GM19035 (cell line): ENCODE data around the gene BCL11A.

Experiments
- ATAC-seq: cut with Tn5 transposase; IDR thresholded peaks from one replicate; pipeline ENCODE4 v1.9.1; 2021; ENCODE audit not compliant: unreplicated experiment

Gene BCL11A

DNA sequence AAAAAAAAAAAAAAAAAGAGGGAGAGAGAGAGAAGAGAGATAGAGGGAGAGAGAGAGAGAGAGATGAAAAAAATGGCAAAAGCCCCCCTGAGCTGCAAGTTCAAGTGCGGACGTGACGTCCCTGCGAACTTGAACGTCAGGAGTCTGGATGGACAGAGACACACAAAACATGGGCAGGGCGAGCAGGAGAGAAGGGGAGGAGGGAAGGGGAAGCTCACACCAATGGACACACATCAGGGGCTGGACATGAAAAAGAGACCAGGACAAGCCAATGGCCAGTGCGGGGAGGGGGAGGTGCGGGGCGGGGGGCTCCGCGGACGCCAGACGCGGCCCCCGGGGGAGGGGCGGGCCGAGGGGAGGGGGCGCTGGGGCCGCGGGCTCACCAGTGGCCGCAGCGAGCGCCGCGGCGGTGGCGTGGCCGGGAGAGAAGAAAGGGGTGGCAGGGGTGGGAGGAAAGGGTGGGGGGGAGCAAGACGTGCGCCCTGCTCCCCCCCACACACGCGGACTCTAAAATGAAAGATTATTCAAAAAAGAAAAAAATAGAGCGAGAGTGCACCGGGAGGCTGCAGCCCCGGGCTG lies at the start of gene BCL11A:
BCL11A (minus strand) TSS at position 160 of the 579 bp plus-strand sequence. CDS start 384 bp downstream, outside the sequence.
- ATAC-seq = no peak

DNA sequence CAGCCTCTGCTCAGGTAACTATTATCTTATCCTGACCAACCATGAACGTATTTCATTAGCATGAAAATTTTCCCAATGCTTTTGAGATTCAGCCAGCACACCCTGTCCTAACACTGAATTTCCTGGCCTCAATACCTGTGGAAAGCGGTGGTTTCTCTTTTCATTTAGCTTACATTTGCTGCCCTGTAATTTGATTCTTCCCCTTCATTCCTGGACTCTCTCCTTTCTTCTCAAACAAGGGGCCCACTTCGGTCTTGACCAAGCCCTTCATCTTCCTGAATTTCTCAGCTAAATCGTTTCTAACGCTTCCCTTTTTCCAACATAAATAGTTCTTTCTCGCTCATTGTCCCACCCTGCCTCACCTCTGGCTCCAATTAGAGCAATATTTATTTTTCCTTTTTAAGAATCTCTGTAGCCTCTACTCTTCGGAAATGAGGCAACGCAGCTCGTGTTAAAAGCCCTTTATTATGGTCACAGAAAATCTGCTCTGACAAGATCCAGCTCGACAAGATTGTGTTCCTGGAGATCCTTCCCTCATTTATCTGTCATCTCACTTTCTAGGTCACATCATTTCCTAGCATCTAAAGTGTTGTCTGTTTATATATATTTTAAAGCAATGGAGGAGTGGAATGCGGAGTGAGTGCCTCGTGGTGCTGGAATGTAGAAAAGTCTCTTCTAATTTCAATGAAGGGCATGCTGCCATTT lies 49.5 kb upstream of the BCL11A start:
- no peak for ATAC-seq

DNA sequence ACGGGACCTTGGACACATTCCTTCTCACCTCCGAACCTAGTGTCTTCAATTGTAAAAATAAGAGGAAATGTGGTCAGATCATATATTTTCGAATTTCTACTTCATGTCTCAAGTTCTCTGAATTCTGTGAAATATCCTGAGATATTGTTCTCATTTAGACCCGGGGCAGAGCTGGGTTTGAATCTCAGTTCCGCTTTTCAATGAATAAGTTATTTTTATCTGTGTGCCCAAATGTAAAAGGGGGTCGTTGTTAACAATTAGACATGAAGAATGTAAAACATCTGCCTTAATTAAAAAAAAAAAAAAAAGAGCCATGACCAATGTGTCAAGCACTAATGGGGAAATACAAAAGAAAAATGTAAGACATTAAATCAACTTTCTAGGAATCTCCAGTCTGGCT lies 48.9 kb upstream of the BCL11A start:
- ATAC-seq = no peak

- no peak for ATAC-seq
These were observed 44.8 kb upstream of the BCL11A start for GRCh38 chr2:60598271-60598670.

GRCh38 chr2:60597346-60597745 lies 43.9 kb upstream of the BCL11A start:
- ATAC-seq = no peak

- no peak for ATAC-seq
These were observed 43.0 kb upstream of the BCL11A start for GRCh38 chr2:60596411-60596810.

- ATAC-seq = no peak
These were observed 42.5 kb upstream of the BCL11A start for GRCh38 chr2:60595953-60596352.

- no peak for ATAC-seq
These were observed 35.6 kb upstream of the BCL11A start for GRCh38 chr2:60589104-60589503.

DNA sequence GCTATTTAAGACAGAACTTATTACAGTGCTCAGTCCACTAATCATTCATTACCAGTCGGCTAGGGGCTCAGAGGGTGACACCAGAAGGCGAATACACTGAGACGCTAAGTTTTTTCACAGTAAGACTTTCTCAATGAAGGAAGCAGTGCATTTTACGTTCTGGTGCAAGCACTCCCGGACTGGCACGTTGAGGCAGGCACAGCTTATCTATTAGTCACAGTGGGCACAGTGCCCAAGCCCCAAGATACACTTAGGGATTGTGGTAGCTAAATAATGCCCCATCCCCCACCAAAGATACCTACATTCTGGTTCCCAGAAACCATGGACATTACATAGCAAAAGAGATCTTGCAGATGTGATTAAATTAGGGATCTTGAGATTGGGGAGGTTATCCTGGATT lies 32.6 kb upstream of the BCL11A start:
- no peak for ATAC-seq

GRCh38 chr2:60585276-60585675 lies 31.8 kb upstream of the BCL11A start:
- ATAC-seq = no peak

- ATAC-seq = no peak
These were observed 30.1 kb upstream of the BCL11A start for GRCh38 chr2:60583604-60584003.

DNA sequence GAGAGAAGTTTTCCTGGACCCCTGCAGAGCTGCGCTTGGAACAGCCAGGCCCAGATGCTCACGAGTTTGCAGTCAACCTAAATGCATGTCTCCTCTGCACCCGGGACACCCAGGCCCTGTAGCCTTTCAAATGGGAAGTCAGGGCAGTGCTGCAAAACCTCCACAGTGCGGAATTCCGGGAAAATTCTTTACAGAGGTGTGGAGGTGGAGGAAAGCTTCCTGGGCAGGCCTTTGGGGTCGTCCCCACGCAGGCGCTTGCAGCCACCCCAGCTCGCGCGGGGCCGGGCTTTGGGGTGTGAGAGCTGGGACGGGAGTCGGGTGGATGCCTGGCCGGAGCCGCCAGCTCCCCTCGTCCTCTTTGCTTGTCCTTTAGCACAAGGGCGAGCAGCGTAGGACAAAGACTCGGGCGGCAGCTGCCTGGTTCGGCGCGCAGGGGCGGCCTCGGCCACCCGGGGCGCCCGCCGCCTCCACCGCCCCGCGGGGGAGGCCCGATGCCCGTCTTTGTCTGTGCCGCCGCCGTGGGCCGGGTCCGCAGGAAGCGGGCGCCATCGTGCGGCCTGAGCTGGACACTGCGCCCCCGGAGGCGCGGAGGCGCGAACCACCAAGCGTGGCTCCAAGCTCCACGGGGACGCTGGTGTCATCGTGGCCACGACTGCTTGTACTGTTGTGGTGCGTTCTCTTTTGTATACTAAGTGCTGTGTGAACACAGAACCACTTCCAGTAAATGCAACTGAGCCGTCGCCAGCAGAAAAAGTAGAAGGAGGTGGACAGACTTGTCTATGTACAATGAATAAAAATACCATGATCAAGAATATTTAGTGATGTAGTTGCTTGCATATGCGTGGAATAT lies 28.2 kb upstream of the BCL11A start:
- peak; percentile 96 for ATAC-seq

DNA sequence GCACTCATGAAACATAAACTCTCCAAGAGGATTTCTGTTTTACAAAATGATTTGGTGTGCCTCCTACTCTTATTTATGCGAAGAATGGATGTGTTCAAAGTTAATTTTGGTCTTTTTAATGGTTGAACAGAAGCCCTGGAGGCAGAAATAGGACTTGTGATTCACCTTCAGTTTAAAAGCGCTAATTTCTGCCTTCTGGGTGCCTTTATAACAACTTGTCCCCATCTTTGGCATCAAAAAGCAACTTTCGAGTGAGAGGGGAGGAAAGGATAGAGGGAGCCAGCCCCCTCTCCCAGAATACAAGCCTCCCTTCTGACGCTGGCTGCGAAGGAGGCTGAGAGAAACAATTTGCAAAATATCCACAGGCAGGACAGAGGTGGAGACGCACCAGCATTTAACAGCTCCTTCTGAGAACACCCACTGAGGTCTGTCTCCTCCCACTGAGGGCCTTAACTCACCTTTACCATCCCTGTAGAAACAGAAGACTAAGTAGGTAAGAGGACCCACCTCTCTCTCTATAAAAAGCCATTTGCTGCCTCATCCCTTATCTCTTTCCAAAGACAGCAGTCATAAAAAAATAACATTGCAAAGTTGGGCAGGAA lies 24.3 kb upstream of the BCL11A start:
- no peak for ATAC-seq

DNA sequence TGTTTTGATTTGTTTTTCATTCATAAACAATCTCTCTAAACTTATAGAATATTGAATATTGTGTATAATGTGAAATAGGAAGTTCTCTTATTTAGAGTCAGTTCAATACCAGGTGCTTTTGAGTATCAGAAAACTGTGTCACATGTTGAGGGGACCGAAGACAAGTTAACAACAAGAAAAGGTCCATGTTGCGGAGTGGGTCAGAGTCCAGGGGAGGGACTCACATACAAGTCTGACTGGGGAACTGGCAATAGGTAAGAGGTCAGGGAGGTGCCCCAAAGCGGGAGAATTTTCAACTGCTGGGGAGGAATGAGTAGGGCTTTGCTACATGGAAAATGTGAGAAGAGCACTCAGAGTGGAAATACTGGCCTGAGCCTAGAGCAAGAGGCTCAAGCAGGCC lies 19.8 kb upstream of the BCL11A start:
- no peak for ATAC-seq

DNA sequence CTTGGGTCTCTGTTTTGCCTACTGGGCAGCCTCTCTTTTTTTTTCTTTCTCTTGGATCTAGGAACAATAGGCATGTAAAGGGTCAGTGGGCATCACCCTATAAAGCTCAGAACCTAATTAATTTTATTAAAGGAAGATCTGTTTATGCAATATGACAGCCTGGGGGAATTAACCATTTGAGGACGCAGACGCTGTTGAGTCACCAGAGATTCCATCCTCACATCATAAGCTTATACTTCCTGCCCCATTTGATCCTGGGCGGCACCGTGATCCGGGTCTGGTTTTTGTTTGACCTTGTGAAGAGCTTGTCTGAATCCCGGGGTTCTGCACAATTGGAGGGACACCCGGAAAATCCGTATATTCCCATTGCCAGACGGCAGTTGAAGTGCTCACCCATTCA lies 16.8 kb upstream of the BCL11A start:
- ATAC-seq = no peak

DNA sequence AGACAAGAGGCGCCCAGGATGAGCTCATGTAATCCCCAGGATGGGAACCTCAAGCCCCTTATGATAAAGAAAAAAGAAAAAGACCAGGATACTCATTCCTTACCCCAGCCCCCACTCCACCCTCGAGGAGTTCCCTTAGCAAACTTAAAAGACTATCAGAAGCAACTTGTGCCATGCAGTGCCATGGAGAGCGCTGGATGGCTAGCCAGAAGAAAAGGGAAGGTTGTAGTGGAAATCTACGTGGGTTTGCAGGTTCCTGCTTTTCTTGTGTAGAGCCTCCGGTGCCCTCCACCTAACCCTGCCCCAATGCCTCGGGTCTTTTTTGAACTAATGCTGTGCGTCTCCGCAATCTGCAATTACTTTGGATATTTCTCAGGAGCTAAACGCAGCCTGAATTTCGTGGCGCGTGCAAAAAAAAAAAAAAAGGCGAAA lies 16.2 kb upstream of the BCL11A start:
- ATAC-seq = no peak

- no peak for ATAC-seq
These were observed 14.7 kb upstream of the BCL11A start for GRCh38 chr2:60567919-60568768.

GRCh38 chr2:60567096-60567495 lies 13.6 kb upstream of the BCL11A start:
- ATAC-seq = no peak

DNA sequence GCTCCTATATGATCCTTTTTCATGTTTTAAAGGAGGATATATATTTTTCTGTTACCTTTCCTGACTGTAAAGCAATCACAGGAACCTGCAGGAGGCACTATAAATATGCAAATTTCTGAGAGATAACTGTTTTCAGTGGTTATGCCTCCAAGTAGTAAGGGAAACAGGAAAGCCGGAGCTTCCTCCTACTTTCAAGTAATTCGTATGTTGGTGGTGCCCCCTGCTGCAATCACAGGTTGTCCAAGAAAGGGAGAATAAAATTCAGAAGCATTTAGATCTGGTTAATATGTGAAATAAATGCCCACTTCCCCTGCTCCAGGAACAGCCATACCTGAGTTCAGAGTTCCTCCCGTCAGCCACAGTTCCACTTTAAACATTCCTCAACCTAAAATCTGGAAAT lies 12.0 kb upstream of the BCL11A start:
- ATAC-seq = no peak

DNA sequence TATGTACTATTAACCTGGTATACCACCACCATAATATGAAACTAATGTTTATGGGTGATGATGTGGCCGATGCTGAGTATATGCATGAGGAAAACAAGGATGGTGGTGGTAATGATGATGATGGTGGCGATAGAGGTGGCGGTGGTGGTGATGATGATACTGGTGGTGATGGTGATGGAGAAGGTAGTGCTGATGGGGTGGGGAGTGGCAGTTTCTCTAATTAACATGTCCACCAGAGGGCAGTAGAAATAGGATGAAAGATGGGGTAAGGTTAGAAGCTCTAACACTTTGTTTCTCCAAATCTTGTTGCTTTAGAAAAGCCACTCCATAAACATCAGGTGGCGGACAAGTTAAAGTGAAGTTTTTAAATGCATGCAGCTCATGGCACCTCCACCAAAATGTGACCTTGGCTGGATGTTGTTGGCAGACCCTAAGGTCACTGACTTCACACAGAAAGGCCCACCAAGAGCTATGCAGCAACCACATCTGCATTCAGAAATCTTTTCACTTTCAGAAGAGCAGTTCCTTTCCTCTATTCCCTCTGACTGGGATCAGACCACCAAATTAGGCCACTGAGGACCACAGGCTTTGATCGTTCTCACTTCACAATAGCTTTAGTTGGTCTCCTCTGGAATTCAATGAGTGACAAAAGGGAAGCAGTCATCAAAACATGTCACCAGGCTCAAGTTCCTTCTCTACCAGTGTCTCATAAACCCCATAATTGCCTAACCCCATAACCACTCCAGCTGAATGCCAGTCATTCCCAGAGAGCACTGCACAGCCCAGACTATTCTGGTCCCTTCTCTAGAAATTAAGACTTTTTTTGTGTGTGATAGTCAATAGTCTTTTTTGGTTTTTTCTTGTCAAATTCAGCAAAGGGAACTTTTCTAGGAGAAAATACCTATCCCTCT lies 7.5 kb upstream of the BCL11A start:
- ATAC-seq = peak; percentile 92
